Peyer's patch (tissue), 4 donors: ENCODE measurements around the gene MRNIP.

Experiments
- POLR2A ChIP-seq, 2 donors: fragments of 450-650 bp; IDR thresholded peaks; one replicate each; pipeline ENCODE4 v1.5.1; 2017; ENCODE audit warnings: antibody characterized with exemption in 2 of 2, mild to moderate bottlenecking in 2 of 2, moderate library complexity in 2 of 2
- TF ChIP-seq, protein P1 (sequence below), 6 experiments: fragments of 450-650 bp in 4 of 6; fragments of 200-600 bp in 2 of 6; sonication (generic) in 1 of 6; IDR thresholded peaks; one replicate each; pipeline ENCODE4 v1.5.1; 2017 to 2019; ENCODE audit warnings: antibody characterized with exemption in 6 of 6, mild to moderate bottlenecking in 3 of 6, moderate library complexity in 1 of 6

DNA sequence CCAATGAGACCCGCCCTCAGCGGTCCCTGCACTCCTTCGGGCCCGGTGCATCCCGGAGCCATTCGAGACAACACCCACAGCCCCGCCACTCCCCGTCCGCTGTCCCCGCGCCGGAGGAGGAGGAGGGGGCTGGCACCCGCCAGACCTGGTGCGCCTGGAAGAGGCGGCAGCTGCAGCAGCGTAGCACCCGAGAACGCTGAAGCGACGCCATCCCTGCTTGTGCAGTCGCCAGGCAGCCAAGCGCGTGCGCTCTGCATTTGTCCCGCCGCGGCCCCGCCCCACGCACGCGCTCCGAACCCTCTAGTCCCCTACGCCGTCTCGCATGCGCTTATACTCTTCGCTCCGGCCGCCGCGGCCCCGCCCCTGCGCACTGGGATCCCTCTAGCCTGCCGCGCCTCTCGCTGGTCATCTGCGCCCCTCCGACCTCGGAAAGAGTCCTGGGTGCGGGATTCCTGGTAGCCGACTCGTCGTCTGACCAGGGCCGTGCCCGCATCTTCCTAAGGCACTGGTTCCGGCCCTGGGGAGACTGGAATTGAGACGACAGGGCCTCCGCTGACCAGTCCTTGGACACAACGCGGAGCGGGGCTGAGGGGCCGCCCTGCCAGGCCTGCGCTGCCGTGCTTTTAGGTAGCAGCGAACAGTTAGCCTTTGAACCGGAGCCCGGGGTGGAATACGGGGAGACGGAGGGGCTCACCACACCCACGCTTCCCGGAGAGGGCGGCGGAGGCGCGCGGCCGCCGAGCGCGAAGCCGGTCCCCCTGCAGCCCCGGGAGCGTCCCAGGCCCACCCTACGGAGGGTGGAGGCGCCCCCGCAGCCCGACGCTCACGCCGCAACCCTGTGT is at the start of gene MRNIP:
- TF ChIP-seq, protein P1, sequence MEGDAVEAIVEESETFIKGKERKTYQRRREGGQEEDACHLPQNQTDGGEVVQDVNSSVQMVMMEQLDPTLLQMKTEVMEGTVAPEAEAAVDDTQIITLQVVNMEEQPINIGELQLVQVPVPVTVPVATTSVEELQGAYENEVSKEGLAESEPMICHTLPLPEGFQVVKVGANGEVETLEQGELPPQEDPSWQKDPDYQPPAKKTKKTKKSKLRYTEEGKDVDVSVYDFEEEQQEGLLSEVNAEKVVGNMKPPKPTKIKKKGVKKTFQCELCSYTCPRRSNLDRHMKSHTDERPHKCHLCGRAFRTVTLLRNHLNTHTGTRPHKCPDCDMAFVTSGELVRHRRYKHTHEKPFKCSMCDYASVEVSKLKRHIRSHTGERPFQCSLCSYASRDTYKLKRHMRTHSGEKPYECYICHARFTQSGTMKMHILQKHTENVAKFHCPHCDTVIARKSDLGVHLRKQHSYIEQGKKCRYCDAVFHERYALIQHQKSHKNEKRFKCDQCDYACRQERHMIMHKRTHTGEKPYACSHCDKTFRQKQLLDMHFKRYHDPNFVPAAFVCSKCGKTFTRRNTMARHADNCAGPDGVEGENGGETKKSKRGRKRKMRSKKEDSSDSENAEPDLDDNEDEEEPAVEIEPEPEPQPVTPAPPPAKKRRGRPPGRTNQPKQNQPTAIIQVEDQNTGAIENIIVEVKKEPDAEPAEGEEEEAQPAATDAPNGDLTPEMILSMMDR (IDR thresholded peaks at IDR 0.05): peak in 2 of 6 experiments; percentile 6 to 46
- peak; percentile 15 to 56 for TF ChIP-seq POLR2A (IDR thresholded peaks at IDR 0.05)
